ENCODE measurements around the gene TENM3. TPM values are rescaled to one million over a fixed set of nuclear protein-coding genes. Genes with fewer than 3 reads are reported as not detected.

The TENM3 gene
- total RNA-seq, 1 donor from 2014 or later, result 106 TPM

- peaks cover 3% of the 10 kb centered on the region for H3K9me3 Mint-ChIP-seq
- H3K36me3 Mint-ChIP-seq, result no peaks in the 10 kb centered on the region
- H3K27me3 Mint-ChIP-seq (ENCODE audit: low read depth), result peaks cover 19% of the 10 kb centered on the region
- no peak for TF ChIP-seq CTCF (IDR thresholded peaks at IDR 0.05; ENCODE audit: unreplicated experiment)
- peaks cover 28% of the 10 kb centered on the region for H3K4me1 Mint-ChIP-seq
- DNase-seq (ENCODE audit: low spot score in 2 of 2, unreplicated experiment in 2 of 2), result no peak
- H3K4me3 Mint-ChIP-seq, result no peak overlapping the region
- peak overlapping the region; percentile 70 for H3K27ac Mint-ChIP-seq
Observed at GRCh38 chr4:182827954-182828353, 584.8 kb downstream of the TENM3 start.

GRCh38 chr4:182828360-182829025 is 585.3 kb downstream of the TENM3 start:
- no peak for TF ChIP-seq CTCF (IDR thresholded peaks at IDR 0.05; ENCODE audit: unreplicated experiment)
- Mint-ChIP-seq H3K9me3 (peaks cover 3% of the 10 kb centered on the region), H3K36me3 (no peaks in the 10 kb centered on the region), H3K27me3 (ENCODE audit: low read depth) (peaks cover 19% of the 10 kb centered on the region), H3K4me1 (peaks cover 28% of the 10 kb centered on the region), H3K27ac (peak overlapping the region; percentile 70), H3K4me3 (no peak overlapping the region)
- no peak for DNase-seq (ENCODE audit: low spot score in 2 of 2, unreplicated experiment in 2 of 2)

GRCh38 chr4:182829196-182829595 is 586.0 kb downstream of the TENM3 start:
- TF ChIP-seq CTCF (IDR thresholded peaks at IDR 0.05; ENCODE audit: unreplicated experiment), result no peak
- H3K27me3 Mint-ChIP-seq (ENCODE audit: low read depth), result peaks cover 19% of the 10 kb centered on the region
- no peak overlapping the region for H3K4me3 Mint-ChIP-seq
- DNase-seq (ENCODE audit: low spot score in 2 of 2, unreplicated experiment in 2 of 2), result no peak
- H3K36me3 Mint-ChIP-seq, result no peaks in the 10 kb centered on the region
- peaks cover 28% of the 10 kb centered on the region for H3K4me1 Mint-ChIP-seq
- peaks cover 3% of the 10 kb centered on the region for H3K9me3 Mint-ChIP-seq
- no peak overlapping the region for H3K27ac Mint-ChIP-seq

GRCh38 chr4:182831376-182831775 is 588.2 kb downstream of the TENM3 start:
- Mint-ChIP-seq H3K4me1 (peaks cover 25% of the 10 kb centered on the region), H3K27me3 (ENCODE audit: low read depth) (peaks cover 31% of the 10 kb centered on the region), H3K36me3 (no peaks in the 10 kb centered on the region), H3K9me3 (peaks cover 3% of the 10 kb centered on the region), H3K4me3 (no peak overlapping the region), H3K27ac (no peak overlapping the region)
- no peak for TF ChIP-seq CTCF (IDR thresholded peaks at IDR 0.05; ENCODE audit: unreplicated experiment)
- DNase-seq (ENCODE audit: low spot score in 2 of 2, unreplicated experiment in 2 of 2), result no peak

GRCh38 chr4:182832352-182833120 is 589.3 kb downstream of the TENM3 start:
- Mint-ChIP-seq H3K4me3 (no peak overlapping the region), H3K27ac (no peak overlapping the region), H3K4me1 (peaks cover 16% of the 10 kb centered on the region), H3K36me3 (no peaks in the 10 kb centered on the region), H3K27me3 (ENCODE audit: low read depth) (peaks cover 38% of the 10 kb centered on the region), H3K9me3 (peaks cover 3% of the 10 kb centered on the region)
- no peak for DNase-seq (ENCODE audit: low spot score in 2 of 2, unreplicated experiment in 2 of 2)
- TF ChIP-seq CTCF (IDR thresholded peaks at IDR 0.05; ENCODE audit: unreplicated experiment), result no peak

Measured in mesothelial cell of epicardium (in vitro differentiated cells).